SK-N-SH (cell line): Measurements from ENCODE around the gene DYNLT2B. TPM values are rescaled to one million over a fixed set of nuclear protein-coding genes. Genes with fewer than 3 reads are reported as not detected.

Experiments
- CTCF ChIA-PET: fragments of 300-600, 350-600 bp; formaldehyde crosslinking; extraction: SDS; loops from one replicate; lab custom pipeline; 2021; lab: Yijun Ruan, JAX
- POLR2A ChIA-PET: fragments of 350-600 bp; sonication (Branson Sonifier 250); formaldehyde crosslinking; extraction: SDS; loops from one replicate; lab custom pipeline; 2020; ENCODE audit warnings: antibody characterized with exemption, inconsistent platforms; lab: Yijun Ruan, JAX
- DNase-seq: peaks from one replicate; pipeline ENCODE4 v3.0.0; 2012
- H2AFZ ChIP-seq: fragments of 200-600 bp; sonication (generic); 2 replicates; pipeline ENCODE4 v1.8.1; 2016; ENCODE audit warnings: antibody characterized with exemption, mild to moderate bottlenecking, low read depth
- H3F3A ChIP-seq: fragments of 200-600 bp; sonication (generic); replicated peaks from 2 replicates; pipeline ENCODE3; 2016; ENCODE audit warnings: antibody characterized with exemption, mild to moderate bottlenecking; ENCODE audit not compliant: insufficient read depth
- H3K27ac ChIP-seq, 2 experiments: fragments of 200-500 bp in 1 of 2; fragments of 200-600 bp in 1 of 2; sonication (Bioruptor generic) in 1 of 2; sonication (generic), shearing (Covaris generic) in 1 of 2; 2 replicates each; pipeline versions ENCODE4 v1.5.1 to v1.6.1; 2014 to 2016; ENCODE audit warnings: low read depth in 2 of 2, inconsistent platforms in 1 of 2, low read length in 1 of 2, mild to moderate bottlenecking in 1 of 2, mixed read lengths in 1 of 2
- H3K27me3 ChIP-seq: fragments of 200-600 bp; sonication (generic), shearing (Covaris generic); 2 replicates; pipeline ENCODE4 v1.6.1; 2016; ENCODE audit warnings: mixed run types; ENCODE audit not compliant: insufficient read depth
- H3K36me3 ChIP-seq, 2 experiments: fragments of 200-500 bp in 1 of 2; fragments of 200-600 bp in 1 of 2; sonication (Bioruptor generic) in 1 of 2; sonication (generic) in 1 of 2; replicated peaks in 1 of 2; 2 replicates each; pipeline versions ENCODE3 to v1.5.1; 2014 to 2016; ENCODE audit warnings: low read length in 1 of 2, mild to moderate bottlenecking in 1 of 2; ENCODE audit not compliant: insufficient read depth in 2 of 2, control insufficient read depth in 1 of 2
- H3K4me1 ChIP-seq, 2 experiments: fragments of 200-500 bp in 1 of 2; fragments of 200-600 bp in 1 of 2; sonication (Bioruptor generic) in 1 of 2; sonication (generic), shearing (Covaris generic) in 1 of 2; 2 replicates each; pipeline versions ENCODE4 v1.5.1 to v1.6.1; 2014 to 2016; ENCODE audit warnings: low read depth in 1 of 2, low read length in 1 of 2, mixed run types in 1 of 2; ENCODE audit not compliant: insufficient read depth in 2 of 2, control insufficient read depth in 1 of 2
- H3K4me2 ChIP-seq: fragments of 200-600 bp; sonication (generic), shearing (Covaris generic); 2 replicates; pipeline ENCODE4 v1.6.1; 2017; ENCODE audit warnings: mixed run types
- H3K4me3 ChIP-seq, 2 experiments: fragments of 200-500 bp in 1 of 2; fragments of 200-600 bp in 1 of 2; sonication (Bioruptor generic) in 1 of 2; sonication (generic), shearing (Covaris generic) in 1 of 2; 2 replicates each; pipeline versions ENCODE4 v1.5.1 to v1.8.1; 2014 to 2016; ENCODE audit warnings: low read depth in 2 of 2, inconsistent platforms in 1 of 2, low read length in 1 of 2, mild to moderate bottlenecking in 1 of 2, mixed read lengths in 1 of 2, moderate library complexity in 1 of 2
- H3K79me2 ChIP-seq: fragments of 200-600 bp; sonication (generic); 2 replicates; pipeline ENCODE4 v1.8.1; 2017; ENCODE audit warnings: mild to moderate bottlenecking; ENCODE audit not compliant: insufficient read depth
- H3K9ac ChIP-seq: fragments of 200-600 bp; sonication (generic); 2 replicates; pipeline ENCODE4 v1.6.1; 2017; ENCODE audit warnings: mixed run types
- H3K9me2 ChIP-seq: fragments of 200-600 bp; sonication (generic); 2 replicates; pipeline ENCODE4 v1.6.1; 2017; ENCODE audit warnings: mixed run types
- H3K9me3 ChIP-seq: fragments of 200-600 bp; sonication (generic); 2 replicates; pipeline ENCODE4 v1.6.1; 2017; ENCODE audit warnings: mixed run types, mild to moderate bottlenecking, moderate library complexity
- H4K20me1 ChIP-seq: fragments of 200-600 bp; sonication (generic); 2 replicates; pipeline ENCODE4 v1.6.1; 2017; ENCODE audit warnings: mild to moderate bottlenecking, mixed run types; ENCODE audit not compliant: insufficient read depth
- EZH2phosphoT487 ChIP-seq: fragments of 200-600 bp; sonication (generic); IDR thresholded peaks from 2 replicates; pipeline ENCODE4 v1.6.1; 2017; ENCODE audit warnings: low read depth, mixed run types, mild to moderate bottlenecking, antibody characterized with exemption, moderate library complexity, borderline replicate concordance
- GABPA ChIP-seq: IDR thresholded peaks from 2 replicates; pipeline ENCODE4 v1.4.0; 2012; ENCODE audit warnings: low read depth, mild to moderate bottlenecking
- GATA2 ChIP-seq: sonication (generic); formaldehyde crosslinking; IDR thresholded peaks from 2 replicates; pipeline ENCODE4 v1.5.0; 2020; ENCODE audit warnings: mild to moderate bottlenecking, missing genetic modification reagents
- JUND ChIP-seq: IDR thresholded peaks from 2 replicates; pipeline ENCODE4 v1.4.0; 2012
- MAX ChIP-seq: IDR thresholded peaks from 2 replicates; pipeline ENCODE4 v1.4.0; 2012; ENCODE audit warnings: low read depth
- MXI1 ChIP-seq: IDR thresholded peaks from 2 replicates; pipeline ENCODE4 v1.6.1; 2012; ENCODE audit warnings: mild to moderate bottlenecking, low read depth, low read length, improper control_type of control experiment
- POLR2AphosphoS5 ChIP-seq: IDR thresholded peaks from 2 replicates; pipeline ENCODE4 v1.6.1; 2012; ENCODE audit warnings: low read depth, low read length
- RAD21 ChIP-seq: IDR thresholded peaks from 2 replicates; pipeline ENCODE4 v1.6.1; 2012; ENCODE audit warnings: mild to moderate bottlenecking, low read length
- RCOR1 ChIP-seq: fragments of 150-350 bp; IDR thresholded peaks from 2 replicates; pipeline ENCODE4 v1.6.1; 2017; ENCODE audit warnings: antibody characterized with exemption, low read length
- RXRA ChIP-seq: IDR thresholded peaks from 2 replicates; pipeline ENCODE4 v1.4.0; 2012; ENCODE audit warnings: low read depth, mild to moderate bottlenecking, borderline replicate concordance
- TAF1 ChIP-seq: IDR thresholded peaks from 2 replicates; pipeline ENCODE4 v1.6.1; 2012; ENCODE audit warnings: low read depth, mild to moderate bottlenecking, low read length, moderate library complexity, borderline replicate concordance
- USF1 ChIP-seq: IDR thresholded peaks from 2 replicates; pipeline ENCODE4 v1.4.0; 2012; ENCODE audit warnings: low read depth, borderline replicate concordance
- YY1 ChIP-seq: IDR thresholded peaks from 2 replicates; pipeline ENCODE4 v1.4.0; 2012; ENCODE audit warnings: low read depth, mild to moderate bottlenecking
- WGBS: methylation state at CpG from one replicate; pipeline ENCODE4 v1.1.6; 2017; ENCODE audit warnings: low lambda C conversion rate; 5-methylcytosine and 5-hydroxymethylcytosine counted together
- polyA plus RNA-seq, 3 experiments: library from polyadenylated mRNA; depleted of rRNA; stranded (reverse); fragments of >200 nt; gene quantifications; 2 replicates each; pipeline ENCODE4 v1.2.3, GENCODE V29; 2012
- TF ChIP-seq, protein P1 (sequence below): fragments of 150-350 bp; IDR thresholded peaks from 2 replicates; pipeline ENCODE4 v1.6.1; 2017; ENCODE audit warnings: antibody characterized with exemption, low read length, low read depth, borderline replicate concordance
- TF ChIP-seq, protein P2 (sequence below): IDR thresholded peaks from 2 replicates; pipeline ENCODE4; 2012
- TF ChIP-seq, protein P3 (sequence below): fragments of 200-600 bp; sonication (generic); IDR thresholded peaks from 2 replicates; pipeline ENCODE4 v1.6.1; 2017; ENCODE audit warnings: antibody characterized with exemption, mild to moderate bottlenecking, moderate library complexity

The DYNLT2B gene
- polyA plus RNA-seq, 1 of the 3 experiments (the other 2 are of a cell fraction), result 31.7 TPM

DNA sequence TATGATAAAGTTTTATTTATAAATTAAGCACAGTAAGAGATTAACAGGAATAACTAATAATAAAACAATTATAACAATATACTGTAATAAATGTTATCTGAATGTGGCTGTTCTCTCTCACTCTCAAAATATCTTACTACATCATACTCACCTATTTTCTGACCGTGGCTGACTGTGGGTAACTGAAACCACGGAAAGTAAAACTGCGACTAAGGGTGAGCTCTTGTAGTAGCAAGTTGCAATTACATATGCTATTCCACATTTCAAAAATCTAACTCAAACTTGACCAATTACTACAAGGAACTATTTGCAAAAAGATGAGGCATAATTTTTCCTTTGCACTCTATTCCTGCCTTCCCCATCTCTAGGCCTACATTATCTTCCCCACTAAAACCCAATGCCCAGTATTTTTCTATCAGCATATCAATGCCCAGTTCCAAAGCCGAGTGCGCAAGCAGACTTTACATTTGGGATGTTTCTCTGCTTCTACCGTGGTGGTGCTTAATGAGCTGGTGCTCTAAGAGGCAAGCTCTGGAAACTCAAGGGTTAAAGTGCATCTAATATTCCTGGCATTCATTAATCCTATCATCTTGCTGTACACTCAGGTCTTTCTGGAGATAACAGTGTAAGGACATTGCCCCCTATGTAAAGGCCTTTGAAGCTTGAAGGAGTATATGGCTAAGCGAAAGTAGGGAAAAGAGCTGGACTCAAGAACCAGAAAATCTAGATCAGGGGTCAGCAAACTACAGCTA lies 37.2 kb downstream of the DYNLT2B start:
- ChIA-PET CTCF (interaction anchor here (0.9 to 1.5 kb wide), 5 partner anchors 9 to 258 kb away, joined by 3 to 6 read pairs (median 3); no protein-coding TSS in a partner anchor), POLR2A (no interaction called here)
- H3K79me2 ChIP-seq, result peaks cover 94% of the 10 kb centered on the region
- no peak overlapping the region for H3K9ac ChIP-seq
- no peak overlapping the region for H3K4me2 ChIP-seq
- no peaks in the 10 kb centered on the region for H3K27me3 ChIP-seq
- H3F3A ChIP-seq, result peaks cover 5% of the 10 kb centered on the region
- no peaks in the 10 kb centered on the region; the same call in 1 of the 2 replicates for H4K20me1 ChIP-seq
- no peak for DNase-seq
- whole genome bisulfite sequencing, result 94% methylated on average over 7 of the region's 7 CpGs
- no peaks in the 10 kb centered on the region for H3K9me3 ChIP-seq
- H3K4me1 ChIP-seq, result peaks cover 6 to 17% of the 10 kb centered on the region in 2 experiments
- no peak overlapping the region for H3K4me3 ChIP-seq
- TF ChIP-seq RAD21 (no peak), RXRA (no peak), MAX (no peak), GATA2 (CRISPR knock-in tag) (no peak)
- no peaks in the 10 kb centered on the region for H3K9me2 ChIP-seq
- H3K36me3 ChIP-seq, result peaks cover 3 to 6% of the 10 kb centered on the region in 2 experiments
- H2AFZ ChIP-seq, result no peak overlapping the region
- no peak overlapping the region for H3K27ac ChIP-seq

DNA sequence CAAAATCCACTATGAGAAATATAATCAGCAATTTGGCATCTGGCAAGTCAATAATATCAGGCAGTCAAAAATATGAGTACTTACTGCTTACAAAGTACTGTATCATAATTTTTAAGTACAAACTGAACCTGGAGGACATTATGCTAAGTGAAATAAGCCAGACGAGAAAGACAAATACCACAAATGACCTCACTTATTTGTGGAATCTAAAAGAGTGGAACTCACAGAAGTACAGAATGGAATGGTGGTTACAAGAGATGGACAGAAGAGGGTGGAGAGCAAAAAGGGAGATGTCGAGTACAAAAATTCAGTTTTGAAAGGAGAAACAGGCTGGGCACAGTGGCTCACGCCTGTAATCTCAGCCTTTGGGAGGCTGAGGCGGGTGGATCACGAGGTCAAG lies 42.9 kb downstream of the DYNLT2B start:
- Histone ChIP-seq H3F3A (peaks cover under 1% of the 10 kb centered on the region), H3K4me1 (peaks cover 5 to 15% of the 10 kb centered on the region in 2 experiments), H3K79me2 (peaks cover 85% of the 10 kb centered on the region), H3K27ac (no peak overlapping the region), H3K9me2 (no peaks in the 10 kb centered on the region), H3K4me2 (no peak overlapping the region), H4K20me1 (peaks cover 12% of the 10 kb centered on the region), H3K4me3 (no peak overlapping the region), H3K36me3 (peaks cover 0 to 7% of the 10 kb centered on the region in 2 experiments), H2AFZ (no peak overlapping the region)
- ChIA-PET CTCF (interaction anchor here (1.0 kb wide), 1 partner anchor 21 kb away, joined by 4 read pairs; no protein-coding TSS in a partner anchor), POLR2A (no interaction called here)
- DNase-seq, result no peak
- TF ChIP-seq POLR2AphosphoS5 (no peak), JUND (no peak), MXI1 (no peak)
- TF ChIP-seq, protein P1, sequence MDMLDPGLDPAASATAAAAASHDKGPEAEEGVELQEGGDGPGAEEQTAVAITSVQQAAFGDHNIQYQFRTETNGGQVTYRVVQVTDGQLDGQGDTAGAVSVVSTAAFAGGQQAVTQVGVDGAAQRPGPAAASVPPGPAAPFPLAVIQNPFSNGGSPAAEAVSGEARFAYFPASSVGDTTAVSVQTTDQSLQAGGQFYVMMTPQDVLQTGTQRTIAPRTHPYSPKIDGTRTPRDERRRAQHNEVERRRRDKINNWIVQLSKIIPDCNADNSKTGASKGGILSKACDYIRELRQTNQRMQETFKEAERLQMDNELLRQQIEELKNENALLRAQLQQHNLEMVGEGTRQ, result no peak
- TF ChIP-seq, all 33 proteins: peak for 0
- 92% methylated on average over 5 of the region's 5 CpGs for WGBS
- no peaks in the 10 kb centered on the region for H3K27me3 ChIP-seq
- no peaks in the 10 kb centered on the region for H3K9me3 ChIP-seq
- H3K9ac ChIP-seq, result no peak overlapping the region

GRCh38 chr3:196274585-196274984 lies 43.5 kb downstream of the DYNLT2B start:
- H2AFZ ChIP-seq, result no peak overlapping the region
- no peak overlapping the region for H3K27ac ChIP-seq
- H3K9me3 ChIP-seq, result no peaks in the 10 kb centered on the region
- WGBS, result 89% methylated on average over 5 of the region's 5 CpGs
- H3K79me2 ChIP-seq, result peaks cover 80% of the 10 kb centered on the region
- no peaks in the 10 kb centered on the region for H3K9me2 ChIP-seq
- CTCF ChIA-PET, result interaction anchor here (1.0 kb wide), 1 partner anchor 21 kb away, joined by 4 read pairs; no protein-coding TSS in a partner anchor
- H3K4me1 ChIP-seq, result peaks cover 3 to 12% of the 10 kb centered on the region in 2 experiments
- no peaks in the 10 kb centered on the region for H3K27me3 ChIP-seq
- H3K9ac ChIP-seq, result no peak overlapping the region
- H3F3A ChIP-seq, result no peaks in the 10 kb centered on the region
- DNase-seq, result no peak
- peaks cover 12% of the 10 kb centered on the region for H4K20me1 ChIP-seq
- no peak overlapping the region for H3K4me2 ChIP-seq
- peaks cover 0 to 7% of the 10 kb centered on the region in 2 experiments for H3K36me3 ChIP-seq
- H3K4me3 ChIP-seq, result no peak overlapping the region
- POLR2A ChIA-PET, result interaction anchor here (0.6 kb wide), 1 partner anchor 272 kb away, joined by 3 read pairs; no protein-coding TSS in a partner anchor
- TF ChIP-seq GABPA (no peak), YY1 (no peak), JUND (no peak), EZH2phosphoT487 (no peak), TAF1 (no peak), USF1 (no peak), RCOR1 (no peak)
- TF ChIP-seq, protein P2, sequence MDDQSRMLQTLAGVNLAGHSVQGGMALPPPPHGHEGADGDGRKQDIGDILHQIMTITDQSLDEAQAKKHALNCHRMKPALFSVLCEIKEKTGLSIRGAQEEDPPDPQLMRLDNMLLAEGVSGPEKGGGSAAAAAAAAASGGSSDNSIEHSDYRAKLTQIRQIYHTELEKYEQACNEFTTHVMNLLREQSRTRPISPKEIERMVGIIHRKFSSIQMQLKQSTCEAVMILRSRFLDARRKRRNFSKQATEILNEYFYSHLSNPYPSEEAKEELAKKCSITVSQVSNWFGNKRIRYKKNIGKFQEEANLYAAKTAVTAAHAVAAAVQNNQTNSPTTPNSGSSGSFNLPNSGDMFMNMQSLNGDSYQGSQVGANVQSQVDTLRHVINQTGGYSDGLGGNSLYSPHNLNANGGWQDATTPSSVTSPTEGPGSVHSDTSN, result no peak
- TF ChIP-seq, protein P3, sequence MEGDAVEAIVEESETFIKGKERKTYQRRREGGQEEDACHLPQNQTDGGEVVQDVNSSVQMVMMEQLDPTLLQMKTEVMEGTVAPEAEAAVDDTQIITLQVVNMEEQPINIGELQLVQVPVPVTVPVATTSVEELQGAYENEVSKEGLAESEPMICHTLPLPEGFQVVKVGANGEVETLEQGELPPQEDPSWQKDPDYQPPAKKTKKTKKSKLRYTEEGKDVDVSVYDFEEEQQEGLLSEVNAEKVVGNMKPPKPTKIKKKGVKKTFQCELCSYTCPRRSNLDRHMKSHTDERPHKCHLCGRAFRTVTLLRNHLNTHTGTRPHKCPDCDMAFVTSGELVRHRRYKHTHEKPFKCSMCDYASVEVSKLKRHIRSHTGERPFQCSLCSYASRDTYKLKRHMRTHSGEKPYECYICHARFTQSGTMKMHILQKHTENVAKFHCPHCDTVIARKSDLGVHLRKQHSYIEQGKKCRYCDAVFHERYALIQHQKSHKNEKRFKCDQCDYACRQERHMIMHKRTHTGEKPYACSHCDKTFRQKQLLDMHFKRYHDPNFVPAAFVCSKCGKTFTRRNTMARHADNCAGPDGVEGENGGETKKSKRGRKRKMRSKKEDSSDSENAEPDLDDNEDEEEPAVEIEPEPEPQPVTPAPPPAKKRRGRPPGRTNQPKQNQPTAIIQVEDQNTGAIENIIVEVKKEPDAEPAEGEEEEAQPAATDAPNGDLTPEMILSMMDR, result no peak
